IMR-90 (cell line): Measurements from ENCODE around the gene CRNN. TPM values are rescaled to one million over a fixed set of nuclear protein-coding genes. Genes with fewer than 3 reads are reported as not detected.

Experiments
- ATAC-seq: fragments of 200-7000 bp; cut with Tn5 transposase; 2 replicates; pipeline ENCODE4 v1.9.1; 2020; ENCODE audit warnings: low read depth, mild to moderate bottlenecking, moderate library complexity
- BruUV-seq: library from RNA; stranded (reverse); fragments of 400-500 nt; replicated peaks from 2 replicates; lab custom pipeline; 2021; lab: Mats Ljungman, UMichigan
- CTCF ChIA-PET: fragments of 300-600 bp; formaldehyde crosslinking; extraction: SDS; loops from one replicate; lab custom pipeline; 2021; ENCODE audit warnings: antibody characterized with exemption; lab: Yijun Ruan, JAX
- POLR2A ChIA-PET: fragments of 300-600 bp; sonication (Branson Sonifier 250); formaldehyde crosslinking; loops from one replicate; lab custom pipeline; 2022; ENCODE audit warnings: antibody characterized with exemption; ENCODE audit not compliant: unreplicated experiment; lab: Charles Lee
- DNase-seq: peaks from one replicate; pipeline ENCODE4 v3.0.0; 2013
- H2AFZ ChIP-seq: replicated peaks from 2 replicates; pipeline ENCODE3; 2013; ENCODE audit warnings: low read length, mild to moderate bottlenecking; ENCODE audit not compliant: poor library complexity
- H2AK5ac ChIP-seq: 2 replicates; pipeline ENCODE4 v1.6.1; 2013; ENCODE audit warnings: low read depth, low read length, inconsistent platforms
- H2AK9ac ChIP-seq: replicated peaks from 2 replicates; pipeline ENCODE3; 2013; ENCODE audit warnings: mild to moderate bottlenecking, low read depth, low read length, moderate library complexity; ENCODE audit not compliant: poor library complexity
- H2BK120ac ChIP-seq: 2 replicates; pipeline ENCODE4 v1.6.1; 2013; ENCODE audit warnings: low read depth, low read length, inconsistent platforms
- H2BK15ac ChIP-seq: 3 replicates; pipeline ENCODE4 v1.6.1; 2013; ENCODE audit warnings: low read depth, low read length, inconsistent platforms
- H2BK20ac ChIP-seq: 2 replicates; pipeline ENCODE4 v1.6.1; 2013; ENCODE audit warnings: low read depth, mild to moderate bottlenecking, inconsistent platforms, low read length, moderate library complexity
- H2BK5ac ChIP-seq: 2 replicates; pipeline ENCODE4 v1.6.1; 2013; ENCODE audit warnings: mild to moderate bottlenecking, low read depth, low read length, inconsistent platforms; ENCODE audit not compliant: poor library complexity, severe bottlenecking
- H3K14ac ChIP-seq: replicated peaks from 2 replicates; pipeline ENCODE4 v1.6.1; 2013; ENCODE audit warnings: low read depth, low read length, inconsistent platforms
- H3K18ac ChIP-seq: 2 replicates; pipeline ENCODE4 v1.6.1; 2013; ENCODE audit warnings: low read depth, low read length, control low read depth
- H3K23ac ChIP-seq: 2 replicates; pipeline ENCODE4 v1.6.1; 2013; ENCODE audit warnings: low read depth, low read length, inconsistent platforms
- H3K27ac ChIP-seq: 2 replicates; pipeline ENCODE4 v1.5.1; 2013; ENCODE audit warnings: mild to moderate bottlenecking, control low read depth, low read length; ENCODE audit not compliant: insufficient read depth
- H3K27me3 ChIP-seq: 2 replicates; pipeline ENCODE4 v1.6.1; 2013; ENCODE audit warnings: low read length; ENCODE audit not compliant: control insufficient read depth, insufficient read depth
- H3K36me3 ChIP-seq: 2 replicates; pipeline ENCODE4 v1.6.1; 2013; ENCODE audit warnings: low read length, mixed read lengths; ENCODE audit not compliant: control insufficient read depth, insufficient read depth
- H3K4ac ChIP-seq: 2 replicates; pipeline ENCODE4 v1.6.1; 2013; ENCODE audit warnings: low read depth, low read length, inconsistent platforms
- H3K4me1 ChIP-seq: 2 replicates; pipeline ENCODE4 v1.6.1; 2013; ENCODE audit warnings: low read length, mixed read lengths; ENCODE audit not compliant: control insufficient read depth, insufficient read depth
- H3K4me2 ChIP-seq: 2 replicates; pipeline ENCODE4 v1.6.1; 2013; ENCODE audit warnings: low read depth, mild to moderate bottlenecking, control low read depth, low read length, moderate library complexity
- H3K4me3 ChIP-seq: 2 replicates; pipeline ENCODE4 v1.5.1; 2013; ENCODE audit warnings: low read depth, mild to moderate bottlenecking, control low read depth, low read length, moderate library complexity; ENCODE audit not compliant: insufficient read depth
- H3K56ac ChIP-seq: 2 replicates; pipeline ENCODE4 v1.6.1; 2013; ENCODE audit warnings: low read length, inconsistent platforms; ENCODE audit not compliant: insufficient read depth; ENCODE audit errors: extremely low read depth
- H3K79me1 ChIP-seq, 2 experiments: 2 replicates each; pipeline ENCODE4 v1.6.1; 2013; ENCODE audit warnings: low read length in 2 of 2, inconsistent platforms in 1 of 2, low read depth in 1 of 2
- H3K9ac ChIP-seq: 2 replicates; pipeline ENCODE4 v1.6.1; 2013; ENCODE audit warnings: low read depth, low read length, control low read depth
- H3K9me1 ChIP-seq: 2 replicates; pipeline ENCODE4 v1.6.1; 2013; ENCODE audit warnings: low read length, inconsistent platforms; ENCODE audit not compliant: insufficient read depth
- H3K9me3 ChIP-seq: 2 replicates; pipeline ENCODE4 v1.6.1; 2013; ENCODE audit warnings: low read length; ENCODE audit not compliant: control insufficient read depth, insufficient read depth
- H4K20me1 ChIP-seq: 2 replicates; pipeline ENCODE4 v1.6.1; 2013; ENCODE audit warnings: low read length, inconsistent platforms; ENCODE audit not compliant: insufficient read depth
- H4K5ac ChIP-seq: 2 replicates; pipeline ENCODE4 v1.6.1; 2013; ENCODE audit warnings: mild to moderate bottlenecking, low read depth, low read length, control low read depth
- H4K8ac ChIP-seq, 2 experiments: 2 replicates each; pipeline ENCODE4 v1.6.1; 2013; ENCODE audit warnings: low read depth in 2 of 2, low read length in 2 of 2, control low read depth in 1 of 2, inconsistent platforms in 1 of 2
- H4K91ac ChIP-seq: 2 replicates; pipeline ENCODE4 v1.6.1; 2013; ENCODE audit warnings: low read depth, low read length, inconsistent platforms; ENCODE audit not compliant: insufficient read depth
- CEBPB ChIP-seq: IDR thresholded peaks from 2 replicates; pipeline ENCODE4 v1.6.1; 2012; ENCODE audit warnings: low read depth, low read length, improper control_type of control experiment
- CHD1 ChIP-seq: IDR thresholded peaks from 2 replicates; pipeline ENCODE4 v1.6.1; 2012; ENCODE audit warnings: low read depth, low read length, improper control_type of control experiment
- CTCF ChIP-seq: conservative IDR thresholded peaks from 2 replicates; pipeline ENCODE4 v1.5.1; 2012; ENCODE audit warnings: mild to moderate bottlenecking, low read depth, low read length, improper control_type of control experiment
- ELK1 ChIP-seq: fragments of 150-350 bp; IDR thresholded peaks from 2 replicates; pipeline ENCODE4 v1.6.1; 2016; ENCODE audit warnings: low read depth, mild to moderate bottlenecking, low read length, moderate library complexity, borderline replicate concordance
- MAFK ChIP-seq: IDR thresholded peaks from 2 replicates; pipeline ENCODE4 v1.6.1; 2012; ENCODE audit warnings: low read depth, low read length, improper control_type of control experiment
- MAZ ChIP-seq: IDR thresholded peaks from 2 replicates; pipeline ENCODE4 v1.6.1; 2012; ENCODE audit warnings: low read depth, mild to moderate bottlenecking, low read length, improper control_type of control experiment, moderate library complexity, borderline replicate concordance
- MXI1 ChIP-seq: IDR thresholded peaks from 2 replicates; pipeline ENCODE4 v1.6.1; 2012; ENCODE audit warnings: low read depth, mild to moderate bottlenecking, low read length, moderate library complexity, borderline replicate concordance
- POLR2A ChIP-seq: IDR thresholded peaks from 2 replicates; pipeline ENCODE4 v1.6.1; 2012; ENCODE audit warnings: mild to moderate bottlenecking, low read depth, low read length
- RAD21 ChIP-seq: IDR thresholded peaks from 2 replicates; pipeline ENCODE4 v1.6.1; 2012; ENCODE audit warnings: low read length, improper control_type of control experiment
- RCOR1 ChIP-seq: IDR thresholded peaks from 2 replicates; pipeline ENCODE4 v1.6.1; 2012; ENCODE audit warnings: mild to moderate bottlenecking, low read length, improper control_type of control experiment; ENCODE audit not compliant: insufficient replicate concordance
- SMC3 ChIP-seq: fragments of 150-350 bp; IDR thresholded peaks from 2 replicates; pipeline ENCODE4 v1.6.1; 2016; ENCODE audit warnings: low read depth, mild to moderate bottlenecking, antibody characterized with exemption, low read length, moderate library complexity
- WGBS, 2 experiments: methylation state at CpG; one replicate each; pipeline versions ENCODE4 v1.1.5 to v1.1.7; 2013; ENCODE audit warnings: missing lambda C conversion rate in 2 of 2; ENCODE audit not compliant: insufficient read length in 1 of 2; ENCODE audit errors: extremely low coverage in 2 of 2; 5-methylcytosine and 5-hydroxymethylcytosine counted together
- dilution Hi-C: fragments of 300-500 bp; cut with HindIII; formaldehyde crosslinking; loops from one replicate; pipeline ENCODE4 v1.14.3; 2018; ENCODE audit warnings: low sequenced_read_pairs; ENCODE audit not compliant: unreplicated experiment
- in situ Hi-C: fragments of 300-500 bp; cut with MboI; formaldehyde crosslinking; loops from 3 replicates; pipeline ENCODE4 v1.14.3; 2019; ENCODE audit warnings: low sequenced_read_pairs, inconsistent platforms, mixed read lengths
- intact Hi-C: fragments of 100-400 bp; cut with micrococcal nuclease; formaldehyde crosslinking; loops from 2 replicates; pipeline ENCODE4 v1.10.0; 2022
- polyA plus RNA-seq, 3 experiments: library from polyadenylated mRNA; depleted of rRNA; stranded (reverse); fragments of >200 nt; gene quantifications; 2 replicates each; pipeline ENCODE4 v1.2.3, GENCODE V29; 2012; ENCODE audit warnings: low replicate concordance in 1 of 3
- total RNA-seq: library from RNA; depleted of rRNA; stranded (reverse); fragments of >200 nt; gene quantifications from 2 replicates; pipeline ENCODE4 v1.2.3, GENCODE V29; 2012

Gene CRNN
- total and polyA plus RNA-seq, 2 of the 4 experiments (the other 2 are of a cell fraction) = not detected

- H3K9me3 ChIP-seq = no peaks in the 10 kb centered on the region
- peak; percentile 76 for ATAC-seq
- H3K4me1 ChIP-seq = no peaks in the 10 kb centered on the region
Observed at GRCh38 chr1:152459596-152460528, 45.8 kb upstream of the CRNN start.

More at GRCh38 chr1:152459596-152460528, 45.8 kb upstream of the CRNN start:
- no TSS peak for BruUV-seq
- CTCF ChIA-PET = interaction anchor here (0.5 to 1.8 kb wide), 4 partner anchors 10 to 285 kb away, joined by 3 to 6 read pairs (median 4); no protein-coding TSS in a partner anchor
- dilution Hi-C loops (no loop called here), intact Hi-C loops (loop anchor here (2.0 to 5.0 kb wide), 3 partner anchors 113 to 407 kb away; no protein-coding TSS in a partner anchor), in situ Hi-C loops (no loop called here)
- H2AFZ ChIP-seq = peak overlapping the region; percentile 76
- H3K9ac ChIP-seq = no peak overlapping the region
- H3K9me1 ChIP-seq = no peaks in the 10 kb centered on the region
- H3K4ac ChIP-seq = no peak overlapping the region
- H3K4me3 ChIP-seq = no peak overlapping the region
- no peak overlapping the region for H2BK120ac ChIP-seq
- H3K27ac ChIP-seq = no peak overlapping the region
- no peak overlapping the region for H3K14ac ChIP-seq
- no CpG with 5 or more reads among the region's 8 CpGs for WGBS, 2 experiments
- H2AK5ac ChIP-seq = no peak overlapping the region
- H2BK15ac ChIP-seq = no peak overlapping the region
- peak overlapping the region; percentile 60; the same call in 1 of the 2 replicates for H3K18ac ChIP-seq
- H3K79me1 ChIP-seq = no peaks in the 10 kb centered on the region
- H4K91ac ChIP-seq = no peak overlapping the region
- peak overlapping the region; percentile 95 for H3K4me2 ChIP-seq
- TF ChIP-seq MAZ (no peak), POLR2A (no peak), CEBPB (no peak), CHD1 (no peak), SMC3 (no peak), RCOR1 (no peak), MXI1 (no peak), CTCF (peak; percentile 70), RAD21 (peak; percentile 19; the same call in 1 of the 2 replicates), ELK1 (no peak), MAFK (no peak)
- H2AK9ac ChIP-seq = no peak overlapping the region
- H2BK20ac ChIP-seq = no peak overlapping the region
- H3K56ac ChIP-seq = no peak overlapping the region
- peak overlapping the region; percentile 94 for H4K5ac ChIP-seq
- no peaks in the 10 kb centered on the region for H3K27me3 ChIP-seq
- no peaks in the 10 kb centered on the region for H3K36me3 ChIP-seq
- H4K8ac ChIP-seq = peak overlapping the region; percentile 30 to 85; a peak in 2 of 4 replicates
- no peak overlapping the region for H3K23ac ChIP-seq
- H4K20me1 ChIP-seq = no peaks in the 10 kb centered on the region
- no peak overlapping the region for H2BK5ac ChIP-seq
- POLR2A ChIA-PET = no interaction called here
- DNase-seq = peak; percentile 52
